Ecto neural progenitor cell (in vitro differentiated cells): ENCODE data around the gene ATP11A.
"Not testable (repeated sequence)": the region's sequence is repeated elsewhere in the genome, so short reads cannot be mapped to it uniquely, and the experiment has no call there.

Experiments used
- DNase-seq: peaks from one replicate; pipeline ENCODE4 v3.0.0-alpha.2; 2018; ENCODE audit warnings: low spot score

The ATP11A gene

GRCh38 chr13:112800057-112800456 is 110.2 kb downstream of the ATP11A start:
- no peak for DNase-seq

DNA sequence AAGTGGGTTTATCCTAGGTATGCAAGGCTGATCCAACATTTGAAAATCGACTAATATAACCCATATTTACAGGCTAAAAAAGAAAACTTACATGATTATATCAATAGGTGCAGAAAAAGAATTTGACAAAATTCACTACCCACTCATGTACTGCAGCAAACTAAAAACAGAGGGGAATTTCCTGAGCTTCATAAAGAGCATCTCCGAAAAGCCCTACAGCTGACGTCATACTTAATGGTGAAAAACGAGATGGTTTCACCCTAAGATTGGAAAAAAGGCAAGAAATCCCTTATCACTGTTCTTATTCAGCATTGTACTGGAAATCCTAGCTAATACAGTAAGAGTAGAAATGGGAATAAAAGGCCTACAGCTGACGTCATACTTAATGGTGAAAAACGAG is 111.0 kb downstream of the ATP11A start:
- not testable (repeated sequence) for DNase-seq

DNA sequence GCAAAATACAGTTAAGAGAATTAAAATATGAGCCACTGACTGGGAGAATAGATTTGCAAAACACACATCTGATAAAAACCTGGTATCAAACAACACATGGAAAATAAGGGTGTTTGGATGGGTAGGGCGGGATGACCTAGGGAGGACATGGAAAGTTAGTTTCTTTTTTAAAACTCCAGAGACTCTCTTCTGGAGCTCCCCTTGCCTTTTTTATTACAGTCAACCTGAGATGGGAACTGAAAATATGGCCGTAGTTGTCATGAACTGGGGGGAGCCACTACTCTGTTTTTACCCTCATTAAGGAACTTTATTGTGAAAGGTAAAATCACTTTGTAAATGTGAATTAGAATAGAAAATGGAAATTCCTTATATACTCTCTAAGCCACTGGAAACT is 113.0 kb downstream of the ATP11A start:
- no peak for DNase-seq

- no peak for DNase-seq
Measured at GRCh38 chr13:112803422-112803821, 113.6 kb downstream of the ATP11A start.

GRCh38 chr13:112804374-112804773 is 114.5 kb downstream of the ATP11A start:
- DNase-seq, result no peak

- no peak for DNase-seq
Measured at GRCh38 chr13:112806739-112807652, 117.2 kb downstream of the ATP11A start.

GRCh38 chr13:112807653-112808376 is 118.0 kb downstream of the ATP11A start:
- DNase-seq, result no peak

DNA sequence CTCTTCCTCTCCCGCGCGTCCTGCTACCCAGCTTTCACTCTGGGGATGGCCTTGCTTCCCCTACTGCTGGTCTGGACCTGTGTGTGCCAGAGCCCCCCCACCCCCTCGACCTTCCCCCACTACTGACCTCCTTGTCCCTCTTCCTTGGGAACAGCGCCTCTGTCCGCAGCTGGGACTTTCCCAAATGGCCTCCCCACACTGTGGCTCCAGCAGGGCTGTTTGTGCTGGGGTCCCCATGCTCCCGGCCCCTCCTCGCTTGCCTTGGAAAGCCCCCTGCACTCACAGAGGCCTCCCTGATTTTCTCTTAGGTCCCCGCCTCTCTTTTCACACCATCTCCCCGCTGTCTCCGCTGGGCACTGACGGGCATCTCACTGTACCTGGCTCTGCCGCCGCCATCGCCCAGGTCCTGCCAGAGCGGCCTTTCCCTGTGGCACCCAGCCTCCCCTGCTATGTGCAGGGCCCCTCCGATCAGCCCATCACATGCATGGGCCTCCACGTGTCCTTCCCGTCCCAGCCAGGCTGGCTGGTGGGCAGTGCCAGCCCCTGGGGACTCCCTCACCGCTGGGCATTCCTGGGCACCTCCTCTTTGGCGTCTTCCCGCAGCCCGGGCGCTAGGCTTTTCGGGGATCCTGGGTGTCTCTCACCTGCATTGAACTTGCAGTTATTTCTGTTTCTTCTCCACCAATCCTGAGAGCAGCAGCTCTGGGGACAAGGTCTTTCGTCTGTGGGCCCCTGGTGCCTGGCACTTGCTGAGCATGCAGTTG is 118.7 kb downstream of the ATP11A start:
- no peak for DNase-seq

- DNase-seq, result no peak
Measured at GRCh38 chr13:112809332-112810315, 119.8 kb downstream of the ATP11A start.

GRCh38 chr13:112810608-112811007 is 120.8 kb downstream of the ATP11A start:
- no peak for DNase-seq

DNA sequence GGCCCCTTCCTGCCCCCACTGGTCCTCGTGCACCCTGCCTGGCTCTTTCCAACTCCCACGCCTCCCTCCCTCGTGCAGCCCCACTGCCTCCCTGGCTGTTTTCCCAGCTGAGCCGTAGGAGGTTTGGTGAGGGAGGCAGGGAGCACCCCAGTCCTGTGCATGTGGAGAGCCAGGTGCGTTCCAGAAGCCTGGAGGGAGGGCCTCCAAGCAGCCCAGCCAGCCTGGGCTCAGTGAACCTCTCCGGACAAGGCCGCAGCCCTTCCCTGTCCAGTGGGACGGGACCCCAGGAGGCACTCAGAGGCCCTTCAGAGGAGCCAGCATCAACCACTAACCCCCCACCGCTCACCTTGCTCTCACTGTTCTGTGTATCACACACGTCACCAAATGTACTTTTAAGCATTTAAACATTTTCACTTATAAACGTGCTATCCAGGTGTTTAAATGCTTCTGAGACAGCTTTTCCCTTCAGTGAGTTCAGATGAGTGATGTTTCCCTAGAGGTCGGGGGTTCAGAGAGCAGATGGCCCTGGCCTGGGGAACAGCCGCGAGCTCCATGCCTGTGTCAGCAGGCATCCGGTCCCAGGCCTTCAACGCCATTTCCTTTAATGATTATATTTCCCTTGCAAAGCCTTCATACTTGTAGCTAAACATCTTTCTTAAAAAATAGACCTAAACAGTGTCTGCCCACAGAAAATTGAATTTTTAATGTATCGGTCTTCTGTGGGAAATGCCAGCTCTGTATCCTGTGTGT is 122.6 kb downstream of the ATP11A start:
- no peak for DNase-seq

- no peak for DNase-seq
Measured at GRCh38 chr13:112813552-112813951, 123.7 kb downstream of the ATP11A start.

- DNase-seq, result no peak
Measured at GRCh38 chr13:112814905-112815585, 125.2 kb downstream of the ATP11A start.

GRCh38 chr13:112815871-112816270 is 126.0 kb downstream of the ATP11A start:
- peak; percentile 3 for DNase-seq

GRCh38 chr13:112818040-112818697 is 128.3 kb downstream of the ATP11A start:
- DNase-seq, result peak; percentile 10

DNA sequence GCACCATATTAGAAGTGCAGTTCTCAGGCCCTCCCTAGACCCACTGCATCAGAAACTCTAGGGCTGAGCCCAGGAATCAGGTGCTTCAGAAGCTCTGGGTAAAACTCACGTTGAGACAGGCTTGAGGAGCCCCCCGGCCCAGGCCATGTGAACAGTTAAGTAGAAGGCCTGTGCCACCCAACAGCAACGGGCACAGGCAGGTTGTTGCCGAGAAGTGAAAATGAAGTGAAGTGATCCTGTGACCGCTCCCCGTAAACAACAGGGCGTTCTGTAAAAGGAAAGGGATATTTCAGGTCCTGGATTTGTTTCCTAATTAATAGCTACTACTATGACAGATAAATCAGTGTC is 128.8 kb downstream of the ATP11A start:
- DNase-seq, result peak; percentile 31

GRCh38 chr13:112819111-112819510 is 129.3 kb downstream of the ATP11A start:
- peak; percentile 23 for DNase-seq

DNA sequence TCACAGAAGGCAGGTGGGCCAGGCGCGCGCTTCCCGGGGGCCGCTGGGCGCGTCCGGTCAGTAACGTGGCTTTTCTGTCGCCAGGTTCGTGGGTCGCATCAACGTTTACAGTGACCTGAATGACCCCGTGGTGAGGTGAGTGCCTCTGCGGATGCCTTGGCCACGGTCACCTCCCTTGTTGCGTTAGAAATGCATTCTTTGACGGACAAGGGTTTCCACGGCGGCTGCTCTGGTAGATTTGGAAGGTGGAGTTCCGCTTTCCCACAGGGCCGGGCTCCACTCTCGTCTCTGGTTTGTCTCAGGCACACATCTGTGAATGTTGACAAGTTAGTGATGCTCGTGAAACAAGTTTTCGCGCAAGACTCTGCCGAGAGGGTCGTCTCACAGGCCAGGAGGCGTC is 130.0 kb downstream of the ATP11A start:
- DNase-seq, result peak; percentile 32

DNA sequence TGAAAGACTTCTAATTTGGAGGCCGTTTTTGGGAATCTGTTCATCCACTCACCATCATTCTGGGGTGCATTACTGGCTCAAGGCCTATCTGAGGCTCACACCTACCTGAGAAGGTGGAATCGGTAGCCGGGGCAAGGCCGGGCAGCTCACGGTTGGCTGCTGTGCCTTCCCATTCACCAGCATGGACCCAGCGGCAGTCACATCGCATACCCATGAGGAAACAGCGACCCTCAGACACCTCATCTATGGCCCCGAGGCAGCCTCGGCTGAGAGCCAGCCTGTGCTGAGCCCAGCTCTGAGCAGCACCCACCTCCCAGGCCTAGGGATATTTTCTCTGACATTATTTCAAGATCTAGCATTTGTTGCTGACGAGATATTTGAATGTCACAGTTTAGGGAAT is 130.5 kb downstream of the ATP11A start:
- peak; percentile 11 for DNase-seq
